GM18909 (cell line): ENCODE measurements around the gene LAX1.
"Not testable (repeated sequence)": the region's sequence is repeated elsewhere in the genome, so short reads cannot be mapped to it uniquely, and the experiment has no call there.

Experiments used
- ATAC-seq: cut with Tn5 transposase; IDR thresholded peaks from one replicate; pipeline ENCODE4 v1.9.1; 2021; ENCODE audit warnings: mild to moderate bottlenecking; ENCODE audit not compliant: unreplicated experiment, poor library complexity

The LAX1 gene

DNA sequence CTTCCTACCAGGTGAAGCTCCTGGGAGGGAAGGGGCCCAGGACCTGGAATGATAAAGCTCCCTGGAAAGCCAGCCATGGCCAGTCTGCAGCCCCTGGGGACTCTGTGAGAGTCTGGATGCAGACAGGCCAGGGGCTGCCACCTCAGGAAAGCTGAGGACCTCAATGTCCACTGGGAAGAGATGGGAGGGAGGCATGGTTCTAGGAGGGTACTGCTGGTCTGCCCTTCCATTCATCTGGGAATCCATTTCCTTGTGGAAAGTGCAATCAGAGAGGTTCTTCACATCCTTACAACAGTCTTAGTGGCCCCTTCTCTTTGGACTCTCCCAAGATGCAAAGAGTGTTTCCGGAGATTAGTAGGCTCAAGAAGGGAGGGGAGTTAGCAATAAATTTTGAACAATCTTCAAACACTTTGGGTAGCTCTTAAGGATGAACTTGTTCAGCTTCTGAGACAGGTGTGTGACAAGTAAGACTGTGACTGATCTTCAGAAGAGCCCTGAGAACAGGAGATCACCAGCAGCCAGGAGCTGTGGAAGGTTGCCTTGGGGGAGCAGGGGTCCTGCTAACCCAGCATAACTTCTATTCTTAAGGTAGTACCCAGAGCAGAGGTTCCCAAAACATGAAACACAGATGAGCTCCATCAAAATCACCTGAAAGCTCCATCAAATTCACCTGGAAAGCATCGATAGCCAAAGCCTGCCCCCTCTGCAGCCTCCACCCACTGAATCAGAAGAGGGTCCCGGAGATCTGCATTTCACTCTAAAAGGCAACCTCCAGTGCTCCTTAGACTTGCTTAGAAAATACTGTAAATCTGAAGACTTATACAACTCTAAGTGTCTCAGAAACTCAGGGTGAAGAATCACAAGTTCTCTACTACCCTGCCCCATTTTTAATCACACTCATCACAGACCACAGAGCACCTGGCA lies 616 bp upstream of the LAX1 start:
- no peak for ATAC-seq

DNA sequence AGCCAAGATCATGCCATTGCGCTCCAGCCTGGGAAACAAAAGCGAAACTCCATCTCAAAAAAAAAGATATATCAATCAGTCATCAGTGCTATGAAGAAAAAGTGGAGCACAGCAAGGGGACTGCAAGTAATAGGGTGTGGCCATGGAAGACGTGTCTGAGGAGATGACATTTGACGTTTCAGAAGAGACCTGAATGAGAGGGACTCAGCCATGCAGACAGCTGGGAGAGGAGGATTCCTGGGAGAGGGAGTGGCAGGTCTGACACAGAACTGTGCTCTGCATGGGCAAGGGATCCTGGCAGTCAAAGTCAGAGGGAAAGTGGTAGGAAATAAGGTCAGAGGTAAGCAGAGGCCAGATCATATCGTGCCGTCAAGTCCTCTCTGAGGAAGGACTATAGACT lies 3.3 kb downstream of the LAX1 start:
- no peak for ATAC-seq

DNA sequence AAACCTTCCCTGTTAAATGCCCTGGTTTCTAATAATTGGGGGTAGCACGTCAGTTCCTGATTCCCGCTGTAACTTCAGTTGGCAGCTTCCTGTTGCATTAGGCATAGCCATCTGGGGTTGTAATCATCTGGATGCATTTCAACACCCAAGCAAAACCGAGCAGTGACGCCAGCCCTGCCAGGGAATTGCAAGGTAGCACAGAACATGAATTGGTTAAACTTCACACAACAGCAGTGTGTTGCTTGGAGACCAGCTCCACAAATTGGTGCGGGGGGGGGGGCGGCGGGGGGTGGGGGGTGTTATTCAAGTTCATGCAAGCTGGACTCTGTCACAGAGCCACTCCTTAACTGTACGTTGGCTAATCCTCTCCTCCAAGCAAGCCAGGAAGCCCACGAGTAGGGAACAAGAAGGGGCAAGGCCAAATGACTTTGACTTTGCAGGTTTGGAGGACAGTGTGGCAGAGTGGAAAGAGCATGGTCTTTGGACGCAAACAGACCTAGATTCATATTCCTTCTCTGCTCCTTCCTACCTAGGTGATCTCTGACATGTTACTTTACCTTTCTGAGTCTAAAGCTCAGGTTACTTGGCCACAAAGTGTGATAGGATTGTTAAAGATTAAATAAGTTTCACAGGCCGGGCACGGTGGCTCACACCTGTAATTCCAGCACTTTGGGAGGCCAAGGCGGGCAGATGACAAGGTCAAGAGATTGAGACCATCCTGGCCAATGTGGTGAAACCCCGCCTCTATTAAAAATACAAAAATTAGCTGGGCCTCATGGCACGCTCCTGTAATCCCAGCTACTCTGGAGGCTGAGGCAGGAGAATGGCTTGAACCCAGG lies 4.7 kb downstream of the LAX1 start:
- no peak for ATAC-seq

DNA sequence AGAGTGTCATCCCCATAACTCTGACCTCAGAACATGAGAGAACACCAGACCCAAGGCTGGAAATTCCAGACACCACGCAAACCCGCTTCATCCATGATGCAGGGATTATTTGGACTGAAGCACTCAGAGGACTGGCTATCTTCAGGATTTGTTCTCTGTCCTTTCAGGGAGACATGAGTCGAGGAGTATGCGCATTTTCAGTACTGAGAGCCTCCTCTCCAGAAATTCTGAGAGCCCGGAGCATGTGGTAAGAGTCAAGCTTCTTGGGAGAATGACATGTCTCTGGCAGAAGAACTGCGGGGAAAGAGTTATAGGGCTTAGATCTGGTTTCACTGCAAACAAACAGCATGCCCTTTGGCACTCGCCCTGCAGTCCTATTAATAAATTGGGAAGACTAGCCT lies 6.9 kb downstream of the LAX1 start:
- ATAC-seq, result no peak

DNA sequence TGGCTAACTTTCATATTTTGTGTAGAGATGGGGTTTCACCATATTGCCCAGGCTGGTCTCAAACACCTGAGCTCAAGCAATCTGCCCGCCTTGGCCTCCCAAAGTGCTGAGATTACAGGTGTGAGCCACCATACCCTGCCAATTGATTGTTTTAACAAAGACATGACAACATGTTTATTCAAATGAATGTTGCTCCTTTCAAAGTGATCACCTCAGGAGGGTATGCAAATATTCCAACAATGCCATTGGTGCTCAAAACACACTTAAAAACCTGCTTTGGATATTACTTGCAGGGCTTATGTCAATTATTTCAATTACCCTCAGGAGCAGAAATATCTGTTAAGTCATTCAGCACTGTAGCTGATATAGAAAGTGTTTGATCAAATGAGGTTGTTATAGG lies 7.9 kb downstream of the LAX1 start:
- ATAC-seq, result no peak

DNA sequence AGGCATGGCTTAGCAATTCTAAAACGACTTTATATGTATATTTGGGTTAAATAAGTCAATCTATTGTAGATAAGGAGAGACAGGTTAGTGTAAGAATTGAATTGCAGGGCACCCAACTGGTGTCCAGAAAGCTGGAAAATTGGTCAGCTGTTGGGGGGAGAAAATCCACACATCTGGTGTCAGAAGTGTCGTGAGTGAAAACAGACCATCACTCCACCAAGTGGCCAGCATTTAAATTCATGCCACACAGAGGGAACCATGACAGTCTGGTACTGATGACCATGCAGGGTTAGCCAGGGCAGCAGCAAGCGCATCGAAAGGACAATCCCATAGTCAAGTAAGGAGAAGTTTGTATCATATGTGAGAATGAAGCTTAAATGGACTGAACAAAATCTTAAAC lies 11.7 kb downstream of the LAX1 start:
- no peak for ATAC-seq

DNA sequence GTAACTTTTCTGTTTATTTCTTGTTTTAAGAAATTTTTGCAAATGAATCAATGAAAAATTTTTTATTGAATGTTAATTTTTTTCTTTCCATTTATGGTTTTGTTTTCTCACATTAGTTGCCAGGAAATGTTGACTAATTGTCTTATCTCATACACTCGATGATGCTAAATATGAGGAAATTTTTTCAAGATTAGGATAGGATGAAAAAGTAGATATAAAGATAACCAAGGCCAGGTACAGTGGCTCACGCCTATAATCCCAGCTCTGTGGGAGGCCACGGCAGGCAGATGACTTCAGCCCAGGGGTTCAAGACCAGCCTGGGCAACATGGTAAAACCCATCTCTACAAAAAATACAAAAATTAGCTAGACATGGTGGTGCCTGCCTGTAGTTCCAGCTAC lies 12.6 kb downstream of the LAX1 start:
- no peak for ATAC-seq

DNA sequence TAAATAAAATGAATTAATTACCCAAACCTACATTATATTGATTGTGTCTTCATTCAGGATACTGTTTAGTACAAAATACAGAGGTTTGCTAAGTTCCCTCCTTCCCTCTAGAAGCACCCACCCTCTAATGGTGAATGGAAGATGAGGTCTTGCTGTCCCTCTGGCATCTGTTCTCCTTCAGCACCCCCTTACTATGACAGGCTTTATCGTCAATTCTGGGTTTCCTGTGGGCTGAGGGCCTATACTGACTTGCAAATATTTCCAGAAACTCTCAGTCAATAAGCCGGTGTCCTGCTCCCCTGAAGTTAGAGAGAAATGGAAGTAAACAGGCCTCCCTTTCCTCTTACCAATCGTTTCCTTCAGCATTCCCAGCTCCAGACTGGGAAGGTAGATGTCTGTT lies 13.2 kb downstream of the LAX1 start:
- ATAC-seq, result no peak

DNA sequence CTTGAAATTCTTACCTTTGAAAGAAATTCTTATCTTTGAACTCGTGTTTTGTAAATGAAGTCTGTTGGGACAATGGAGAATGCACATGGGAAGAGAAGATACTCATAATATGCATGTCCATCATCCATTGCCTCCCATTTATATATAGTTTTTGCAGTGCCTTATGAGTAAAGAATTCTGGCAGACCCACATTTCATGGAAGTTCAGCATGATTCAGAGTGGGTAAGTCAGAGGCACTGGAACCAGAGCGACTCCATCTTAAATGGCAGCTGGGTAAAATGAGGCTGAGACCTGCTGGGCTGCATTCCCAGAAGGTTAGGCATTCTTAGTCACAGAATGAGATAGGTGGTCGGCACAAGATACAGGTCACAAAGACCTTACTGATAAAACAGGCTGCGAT lies 13.8 kb downstream of the LAX1 start:
- no peak for ATAC-seq

DNA sequence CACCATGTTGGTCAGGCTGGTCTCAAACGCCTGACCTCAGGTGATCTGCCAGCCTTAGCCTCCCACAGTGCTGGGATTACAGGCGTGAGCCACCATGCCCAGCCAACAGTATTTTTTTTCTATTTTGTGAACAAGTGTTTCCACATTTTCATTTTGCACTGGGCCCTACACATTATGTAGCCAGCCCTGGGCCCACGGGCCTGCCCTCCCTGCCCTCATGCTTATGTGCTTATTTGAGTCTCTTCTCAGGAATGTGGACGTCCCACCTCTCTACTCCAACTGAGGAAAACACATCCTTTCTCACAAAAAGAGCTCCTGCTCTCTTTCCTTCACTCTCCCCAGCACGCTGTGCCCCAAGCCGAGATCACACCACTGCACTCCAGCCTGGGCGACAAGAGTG lies 17.0 kb downstream of the LAX1 start:
- ATAC-seq, result no peak

DNA sequence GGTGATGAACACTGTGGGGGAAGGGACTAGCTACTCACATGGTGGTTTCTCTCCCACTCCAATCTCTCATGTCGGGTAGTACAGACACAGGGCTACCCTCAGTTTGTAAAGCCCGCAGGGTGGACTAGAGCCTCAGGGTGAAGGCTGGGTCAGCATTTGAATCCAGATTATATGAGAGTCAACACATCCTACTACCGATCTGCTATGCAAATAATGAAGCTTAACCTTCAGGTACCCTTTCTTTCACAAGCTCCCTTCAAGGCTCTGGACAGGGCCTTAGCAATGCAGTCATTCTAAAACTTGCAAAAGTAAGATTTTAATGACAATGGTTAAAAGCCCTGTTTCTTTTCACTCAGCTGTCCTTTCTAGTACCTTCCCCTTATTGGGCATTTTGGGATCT lies 25.0 kb downstream of the LAX1 start:
- no peak for ATAC-seq

DNA sequence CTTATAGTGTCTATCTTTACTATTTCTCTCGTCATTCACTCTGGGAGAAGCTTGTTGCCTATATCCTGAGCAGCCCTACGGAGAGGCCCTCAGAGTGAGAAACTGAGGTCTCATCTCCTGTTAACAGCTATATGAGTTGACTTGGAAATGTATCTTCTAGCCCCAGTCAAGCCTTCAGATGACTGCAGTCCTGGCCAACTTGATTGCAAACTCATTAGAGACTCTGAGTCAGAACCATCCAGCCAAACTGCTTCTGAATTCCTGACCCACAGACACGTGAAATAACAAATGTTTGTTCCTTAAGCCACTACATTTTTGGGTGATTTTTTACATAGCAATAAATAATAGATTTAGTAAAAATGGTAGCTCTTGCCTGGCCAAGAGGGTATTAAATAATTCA lies 26.5 kb downstream of the LAX1 start:
- ATAC-seq, result no peak

DNA sequence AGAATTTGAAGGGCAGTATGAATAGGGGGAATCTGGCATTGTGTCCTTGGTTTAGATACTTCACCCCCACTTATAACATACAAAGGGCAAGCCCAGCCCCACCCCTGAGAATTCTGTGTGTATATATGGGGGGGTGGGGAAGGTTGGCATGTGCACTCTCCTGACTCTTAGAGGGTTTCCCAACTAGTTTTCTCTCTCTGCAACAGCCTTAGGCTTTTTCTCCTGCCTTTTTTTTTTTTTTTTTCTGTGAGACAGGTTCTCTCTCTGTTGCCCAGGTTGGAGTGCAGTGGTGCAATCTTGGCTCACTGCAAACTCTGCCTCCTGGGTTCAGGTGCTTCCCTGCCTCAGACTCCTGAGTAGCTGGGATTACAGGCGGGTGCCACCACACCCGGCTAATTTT lies 27.5 kb downstream of the LAX1 start:
- ATAC-seq, result no peak

DNA sequence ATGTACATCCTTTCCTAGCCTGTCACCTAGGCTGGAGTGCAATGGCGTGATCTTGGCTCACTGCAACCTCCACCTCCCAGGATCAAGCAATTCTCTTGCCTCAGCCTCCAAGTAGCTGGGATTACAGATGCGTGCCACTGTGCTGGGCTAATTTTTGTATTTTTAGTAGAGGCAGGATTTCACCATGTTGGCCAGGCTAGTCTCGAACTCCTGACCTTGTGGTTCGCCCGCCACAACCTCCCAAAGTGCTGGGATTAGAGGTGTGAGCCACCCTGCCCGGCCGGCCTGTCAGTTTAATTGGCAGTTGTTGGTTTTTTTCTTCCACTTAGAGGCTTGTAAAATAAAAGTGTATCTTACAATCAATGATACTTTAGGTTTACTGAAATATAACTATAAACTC lies 28.6 kb downstream of the LAX1 start:
- not testable (repeated sequence) for ATAC-seq

DNA sequence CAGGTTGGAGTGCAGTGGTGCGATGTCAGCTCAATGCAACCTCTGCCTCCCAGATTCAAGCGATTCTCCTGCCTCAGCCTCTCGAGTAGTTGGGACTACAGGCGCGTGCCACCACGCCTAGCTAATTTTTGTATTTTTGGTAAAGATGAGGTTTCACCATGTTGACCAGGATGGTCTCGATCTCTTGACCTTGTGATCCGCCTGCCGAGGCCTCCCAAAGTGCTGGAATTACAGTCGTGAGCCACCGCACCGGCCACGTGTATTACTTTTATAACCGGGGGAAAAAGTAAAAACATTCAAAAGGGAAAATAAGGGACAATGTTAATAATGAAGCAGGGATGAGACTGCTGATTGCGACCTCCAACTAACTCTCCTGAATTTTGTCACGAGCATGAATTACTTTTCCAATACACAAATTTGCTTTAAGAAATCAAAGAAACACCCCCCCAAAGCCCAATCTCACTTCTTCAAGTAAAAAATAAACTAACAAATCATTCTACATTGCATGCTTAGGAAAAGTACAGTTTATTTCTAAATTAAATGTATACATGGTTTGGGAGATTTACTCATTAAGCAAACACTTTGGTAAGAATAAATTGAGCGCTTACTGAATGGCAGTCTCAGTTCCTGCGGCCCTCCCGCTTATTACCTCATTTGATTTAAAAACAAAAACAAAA lies 29.9 kb downstream of the LAX1 start:
- ATAC-seq, result no peak

DNA sequence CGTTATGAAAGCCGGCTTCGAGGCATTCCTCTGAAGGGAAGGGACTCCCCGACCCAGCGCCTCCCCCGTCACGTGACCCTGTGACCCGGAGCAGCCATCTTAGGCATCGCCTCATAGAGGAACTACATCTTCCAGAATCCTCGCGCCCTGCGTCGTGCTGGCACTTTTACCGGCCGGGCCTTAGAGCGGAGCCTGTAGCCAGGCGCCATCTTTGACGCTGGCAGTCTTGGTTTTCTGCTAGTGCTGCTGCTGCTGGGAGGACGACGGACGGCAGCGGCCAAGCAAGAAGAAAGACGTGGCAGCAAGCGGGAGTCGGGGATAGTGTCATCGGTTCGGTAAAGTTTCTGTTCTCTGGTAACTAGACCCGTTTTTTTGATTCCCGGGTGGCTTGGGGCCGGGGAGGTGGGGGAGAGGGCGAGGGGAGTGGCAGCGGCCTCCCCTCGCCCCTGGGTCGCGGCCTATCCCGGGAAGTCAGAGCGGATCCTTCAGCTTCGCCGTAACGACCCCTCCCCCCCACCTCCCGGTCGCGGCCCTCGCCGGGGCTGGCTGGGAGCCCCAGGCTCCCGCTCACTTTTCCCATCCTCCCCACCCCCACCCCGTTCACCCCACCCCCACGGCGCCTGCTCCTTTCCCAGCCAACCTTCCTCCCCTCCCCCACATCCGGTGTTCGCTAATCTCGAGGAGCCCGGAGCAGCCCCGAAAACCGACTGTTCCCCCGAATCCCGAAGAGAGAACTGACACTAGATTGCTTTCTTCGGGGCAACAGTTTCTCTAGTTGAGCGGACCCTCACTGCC lies 30.7 kb downstream of the LAX1 start, which contains the start of the genes ZBED6 and ZC3H11A:
Gene ZBED6, plus strand, starts transcription at position 183 of the 795 bp plus-strand sequence. CDS start 1,900 bp downstream, outside the sequence.
Gene ZC3H11A, plus strand, starts transcription at position 183 of the 795 bp plus-strand sequence. CDS start 21,448 bp downstream, outside the sequence.
- ATAC-seq, result peak; percentile 96

DNA sequence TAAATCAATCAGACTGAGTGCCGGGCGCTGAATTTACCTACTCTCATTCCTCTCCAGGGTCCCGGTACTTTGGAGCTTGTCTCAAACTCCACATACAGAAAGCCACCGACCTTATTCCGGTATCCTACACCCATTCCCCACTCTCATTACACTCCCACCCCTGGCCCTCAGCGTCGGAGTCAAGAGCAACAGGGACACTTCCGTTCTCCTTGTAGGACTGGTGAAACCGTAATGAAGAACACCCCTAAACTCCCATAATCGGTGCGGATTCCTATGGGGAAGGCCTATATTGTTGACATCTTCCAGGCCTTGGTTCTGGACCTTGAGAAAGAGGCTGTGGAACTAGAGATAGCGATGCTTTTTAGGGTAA lies 31.2 kb downstream of the LAX1 start:
- ATAC-seq, result peak; percentile 17

DNA sequence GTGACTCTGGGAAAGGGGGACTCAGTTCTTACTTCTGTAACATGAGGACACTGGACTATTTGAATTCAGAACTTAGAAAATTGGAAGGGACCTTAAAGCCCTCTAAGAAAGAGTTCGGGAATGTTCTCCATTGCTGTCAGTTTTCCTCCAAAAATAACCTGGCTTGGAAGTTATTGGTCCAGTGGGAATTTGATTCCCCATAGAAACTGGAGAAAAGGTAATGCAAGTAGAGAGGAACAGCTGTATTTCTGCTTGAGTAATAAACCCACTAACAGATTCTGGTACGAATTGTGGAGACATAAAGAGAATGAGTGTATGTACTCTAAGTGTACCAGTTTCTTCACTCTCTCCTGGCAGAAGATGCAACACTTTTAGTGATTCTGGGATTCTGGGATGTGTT lies 32.2 kb downstream of the LAX1 start:
- no peak for ATAC-seq

DNA sequence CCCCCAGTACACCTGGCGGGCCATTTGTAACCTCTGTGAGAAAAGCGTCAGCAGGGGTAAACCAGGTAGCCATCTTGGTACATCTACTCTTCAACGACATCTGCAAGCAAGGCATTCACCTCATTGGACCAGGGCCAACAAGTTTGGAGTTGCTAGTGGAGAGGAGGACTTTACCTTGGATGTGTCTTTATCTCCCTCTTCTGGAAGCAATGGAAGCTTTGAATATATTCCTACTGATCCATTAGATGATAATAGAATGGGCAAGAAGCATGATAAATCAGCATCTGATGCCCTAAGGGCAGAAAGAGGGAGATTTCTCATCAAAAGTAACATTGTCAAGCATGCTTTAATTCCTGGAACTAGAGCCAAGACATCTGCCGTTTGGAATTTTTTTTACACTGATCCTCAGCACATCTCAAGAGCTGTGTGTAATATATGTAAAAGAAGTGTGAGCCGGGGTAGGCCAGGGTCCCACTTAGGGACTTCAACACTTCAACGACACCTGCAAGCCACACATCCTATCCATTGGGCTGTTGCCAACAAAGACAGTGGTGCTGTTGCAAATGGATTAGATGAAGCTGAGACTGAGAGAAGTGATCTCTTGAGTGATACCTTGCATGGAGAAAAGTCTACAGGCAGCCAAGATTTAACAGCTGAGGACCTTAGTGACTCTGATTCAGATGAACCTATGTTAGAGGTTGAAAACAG lies 33.1 kb downstream of the LAX1 start:
- no peak for ATAC-seq
